Peyer's patch (tissue), 4 donors: ENCODE data around the gene OR5AC2. TPM values are rescaled to one million over a fixed set of nuclear protein-coding genes. Genes with fewer than 3 reads are reported as not detected.

Experiments
- DNase-seq, 3 donors: peaks; one replicate each; pipeline ENCODE4 v3.0.0-alpha.2; 2017 to 2019
- H3K27ac ChIP-seq, 4 donors: fragments of 200-600 bp; sonication (generic); one replicate each; pipeline ENCODE4 v1.5.1; 2016 to 2019
- H3K27me3 ChIP-seq, 2 donors: fragments of 200-600 bp; sonication (generic); one replicate each; pipeline ENCODE4 v1.5.1; 2019
- H3K36me3 ChIP-seq, 3 donors: fragments of 200-600 bp; sonication (generic); one replicate each; pipeline ENCODE4 v1.5.1; 2016 to 2019
- H3K4me1 ChIP-seq, 4 donors: fragments of 200-600 bp; sonication (generic); one replicate each; pipeline ENCODE4 v1.5.1; 2016 to 2019
- H3K4me3 ChIP-seq, 4 donors: fragments of 200-600 bp; sonication (generic); 1 replicate in 3 of 4; 2 replicates in 1 of 4; pipeline ENCODE4 v1.5.1; 2016 to 2019; ENCODE audit warnings: mild to moderate bottlenecking in 1 of 4
- H3K9me3 ChIP-seq, 4 donors: fragments of 200-600 bp; sonication (generic); one replicate each; pipeline ENCODE4 v1.5.1; 2016 to 2019; ENCODE audit warnings: mild to moderate bottlenecking in 1 of 4
- POLR2A ChIP-seq, 2 donors: fragments of 450-650 bp; IDR thresholded peaks; one replicate each; pipeline ENCODE4 v1.5.1; 2017; ENCODE audit warnings: antibody characterized with exemption in 2 of 2, mild to moderate bottlenecking in 2 of 2, moderate library complexity in 2 of 2
- total RNA-seq, 4 donors: library from RNA; depleted of rRNA; stranded (reverse); fragments of >200 nt; gene quantifications; one replicate each; pipeline ENCODE4 v1.1.0, GENCODE V29; 2016
- TF ChIP-seq, protein P1 (sequence below), 6 experiments: fragments of 450-650 bp in 4 of 6; fragments of 200-600 bp in 2 of 6; sonication (generic) in 1 of 6; IDR thresholded peaks; one replicate each; pipeline ENCODE4 v1.5.1; 2017 to 2019; ENCODE audit warnings: antibody characterized with exemption in 6 of 6, mild to moderate bottlenecking in 3 of 6, moderate library complexity in 1 of 6

OR5AC2 gene
- total RNA-seq, 4 donors from 2014 or later: not detected

DNA sequence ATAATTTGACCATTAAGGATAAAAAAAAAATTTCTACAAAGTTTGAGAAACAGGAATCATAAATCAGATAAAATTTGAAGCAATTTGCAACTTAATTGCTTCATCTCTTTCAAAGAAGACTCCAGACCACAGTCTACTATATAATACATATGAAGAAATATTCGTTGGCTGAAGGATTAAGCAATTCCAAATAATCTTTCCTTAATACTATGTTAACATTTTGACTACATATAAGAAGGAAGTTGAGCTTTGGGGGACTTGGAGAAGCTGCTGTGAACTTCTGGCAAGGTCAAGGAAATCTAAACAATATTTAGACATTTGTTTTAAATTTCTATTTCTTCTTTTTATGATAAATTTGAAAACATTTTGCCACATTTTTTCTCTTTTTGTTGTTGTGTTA is 38.4 kb upstream of the OR5AC2 start:
- H3K4me1 ChIP-seq: no peaks in the 10 kb centered on the region
- no peaks in the 10 kb centered on the region for H3K9me3 ChIP-seq
- no peaks in the 10 kb centered on the region for H3K36me3 ChIP-seq
- no peaks in the 10 kb centered on the region for H3K27me3 ChIP-seq
- no peak overlapping the region for H3K27ac ChIP-seq
- TF ChIP-seq, protein P1, sequence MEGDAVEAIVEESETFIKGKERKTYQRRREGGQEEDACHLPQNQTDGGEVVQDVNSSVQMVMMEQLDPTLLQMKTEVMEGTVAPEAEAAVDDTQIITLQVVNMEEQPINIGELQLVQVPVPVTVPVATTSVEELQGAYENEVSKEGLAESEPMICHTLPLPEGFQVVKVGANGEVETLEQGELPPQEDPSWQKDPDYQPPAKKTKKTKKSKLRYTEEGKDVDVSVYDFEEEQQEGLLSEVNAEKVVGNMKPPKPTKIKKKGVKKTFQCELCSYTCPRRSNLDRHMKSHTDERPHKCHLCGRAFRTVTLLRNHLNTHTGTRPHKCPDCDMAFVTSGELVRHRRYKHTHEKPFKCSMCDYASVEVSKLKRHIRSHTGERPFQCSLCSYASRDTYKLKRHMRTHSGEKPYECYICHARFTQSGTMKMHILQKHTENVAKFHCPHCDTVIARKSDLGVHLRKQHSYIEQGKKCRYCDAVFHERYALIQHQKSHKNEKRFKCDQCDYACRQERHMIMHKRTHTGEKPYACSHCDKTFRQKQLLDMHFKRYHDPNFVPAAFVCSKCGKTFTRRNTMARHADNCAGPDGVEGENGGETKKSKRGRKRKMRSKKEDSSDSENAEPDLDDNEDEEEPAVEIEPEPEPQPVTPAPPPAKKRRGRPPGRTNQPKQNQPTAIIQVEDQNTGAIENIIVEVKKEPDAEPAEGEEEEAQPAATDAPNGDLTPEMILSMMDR (IDR thresholded peaks at IDR 0.05): no peak
- no peak for TF ChIP-seq POLR2A (IDR thresholded peaks at IDR 0.05)
- no peak overlapping the region for H3K4me3 ChIP-seq
- DNase-seq: no peak

DNA sequence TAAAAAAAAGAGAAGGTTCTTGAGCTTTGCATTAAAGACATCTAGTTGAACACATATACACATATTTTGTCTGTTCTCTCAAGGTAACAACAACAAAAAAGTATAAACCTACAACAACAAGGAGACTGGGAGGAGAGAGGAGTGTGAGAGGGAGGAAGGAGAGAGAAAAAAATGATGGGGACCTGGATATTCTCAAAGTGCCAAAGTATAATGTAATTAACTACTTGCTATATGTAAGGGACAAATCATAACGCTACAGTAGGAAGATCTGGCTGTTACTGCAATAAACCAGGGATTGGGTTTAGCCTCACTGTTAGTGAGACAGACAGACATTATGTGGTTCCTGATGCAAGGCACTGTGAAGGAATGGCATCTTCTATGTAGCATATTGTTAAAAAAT is 37.7 kb upstream of the OR5AC2 start:
- TF ChIP-seq POLR2A (IDR thresholded peaks at IDR 0.05): no peak
- TF ChIP-seq, protein P1 (IDR thresholded peaks at IDR 0.05): no peak
- Histone ChIP-seq H3K9me3 (no peaks in the 10 kb centered on the region), H3K4me1 (no peaks in the 10 kb centered on the region), H3K27me3 (no peaks in the 10 kb centered on the region), H3K27ac (no peak overlapping the region), H3K4me3 (no peak overlapping the region), H3K36me3 (no peaks in the 10 kb centered on the region)
- DNase-seq: no peak

DNA sequence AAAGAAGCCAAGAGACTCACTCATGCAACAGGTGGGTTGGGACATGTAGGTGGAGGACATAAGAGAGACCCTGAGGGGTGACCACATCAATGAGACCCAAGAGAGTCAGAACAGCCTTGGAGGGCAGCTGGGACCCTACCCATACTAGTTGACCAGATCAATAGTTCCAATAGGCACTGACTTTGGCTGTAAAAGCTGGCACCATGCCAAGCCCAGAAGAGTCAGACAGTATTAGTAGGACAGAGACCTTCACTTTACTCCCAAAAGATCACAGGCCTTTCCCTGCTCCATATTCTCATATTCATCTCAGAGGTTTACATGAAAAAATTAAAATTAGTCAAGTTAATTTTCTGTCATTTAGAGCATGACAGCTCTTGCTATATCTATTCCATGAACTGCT is 30.9 kb upstream of the OR5AC2 start:
- H3K4me1 ChIP-seq: no peaks in the 10 kb centered on the region
- TF ChIP-seq, protein P1 (IDR thresholded peaks at IDR 0.05): no peak
- TF ChIP-seq POLR2A (IDR thresholded peaks at IDR 0.05): no peak
- no peak overlapping the region for H3K4me3 ChIP-seq
- H3K36me3 ChIP-seq: no peaks in the 10 kb centered on the region
- H3K27me3 ChIP-seq: no peaks in the 10 kb centered on the region
- no peaks in the 10 kb centered on the region for H3K9me3 ChIP-seq
- H3K27ac ChIP-seq: no peak overlapping the region
- DNase-seq: no peak

DNA sequence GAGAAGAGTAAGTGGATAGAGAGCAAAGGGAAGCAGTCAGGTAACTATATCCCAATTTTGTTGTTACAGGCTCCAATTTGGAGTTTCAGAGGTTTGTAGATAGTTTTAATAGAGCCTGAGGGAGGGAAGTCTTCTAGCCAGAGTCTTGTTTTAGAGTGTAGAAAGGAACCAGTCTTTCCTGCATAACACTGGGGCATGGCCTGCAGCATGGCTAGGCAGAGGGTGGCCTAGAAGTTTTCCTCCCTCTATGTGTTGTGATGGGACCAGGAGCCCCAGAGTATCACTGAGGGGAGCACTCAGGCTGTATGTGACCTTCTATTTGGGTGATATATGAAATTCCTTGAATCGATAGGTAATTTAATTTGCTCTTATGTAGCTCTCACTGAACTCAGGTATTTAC is 29.3 kb upstream of the OR5AC2 start:
- DNase-seq: no peak
- H3K27me3 ChIP-seq: no peaks in the 10 kb centered on the region
- no peak overlapping the region for H3K27ac ChIP-seq
- no peaks in the 10 kb centered on the region for H3K4me1 ChIP-seq
- no peaks in the 10 kb centered on the region for H3K9me3 ChIP-seq
- H3K36me3 ChIP-seq: no peaks in the 10 kb centered on the region
- TF ChIP-seq POLR2A (IDR thresholded peaks at IDR 0.05): no peak
- TF ChIP-seq, protein P1 (IDR thresholded peaks at IDR 0.05): no peak
- H3K4me3 ChIP-seq: no peak overlapping the region

DNA sequence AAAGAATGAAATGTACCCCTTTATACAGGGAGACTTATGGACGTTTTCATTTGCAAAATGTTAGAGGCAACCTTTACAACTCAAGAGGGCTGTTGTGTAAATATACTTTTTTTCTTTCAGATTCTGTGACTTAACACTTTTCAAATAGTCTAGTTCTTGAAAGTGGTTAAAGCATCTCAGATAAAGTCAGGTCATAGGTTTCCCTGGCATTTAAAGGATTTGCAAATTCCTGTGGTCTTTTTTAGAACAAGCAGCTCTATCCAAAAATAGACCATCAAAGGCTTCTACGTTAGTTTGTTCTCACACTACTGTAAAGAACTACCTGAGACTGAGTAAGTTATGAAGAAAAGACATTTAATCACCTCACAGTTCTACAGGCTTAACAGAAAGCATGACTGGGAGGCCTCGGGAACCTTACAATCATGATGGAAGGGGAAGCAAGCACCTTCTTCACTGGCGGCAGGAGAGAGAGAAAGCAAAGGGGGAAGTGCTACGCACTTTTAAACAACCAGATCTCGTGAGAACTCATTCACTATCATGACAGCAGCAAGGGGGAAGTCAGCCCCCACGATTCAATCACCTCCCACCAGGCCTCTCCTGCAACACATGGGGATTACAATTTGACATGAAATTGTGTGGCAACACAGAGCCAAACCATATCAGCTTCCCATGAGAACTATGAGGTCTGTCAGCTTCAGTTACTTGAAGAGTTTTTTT is 28.6 kb upstream of the OR5AC2 start:
- Histone ChIP-seq H3K4me3 (no peak overlapping the region), H3K27ac (no peak overlapping the region), H3K9me3 (no peaks in the 10 kb centered on the region), H3K4me1 (no peaks in the 10 kb centered on the region), H3K36me3 (no peaks in the 10 kb centered on the region), H3K27me3 (no peaks in the 10 kb centered on the region)
- no peak for DNase-seq
- no peak for TF ChIP-seq POLR2A (IDR thresholded peaks at IDR 0.05)
- TF ChIP-seq, protein P1 (IDR thresholded peaks at IDR 0.05): no peak

DNA sequence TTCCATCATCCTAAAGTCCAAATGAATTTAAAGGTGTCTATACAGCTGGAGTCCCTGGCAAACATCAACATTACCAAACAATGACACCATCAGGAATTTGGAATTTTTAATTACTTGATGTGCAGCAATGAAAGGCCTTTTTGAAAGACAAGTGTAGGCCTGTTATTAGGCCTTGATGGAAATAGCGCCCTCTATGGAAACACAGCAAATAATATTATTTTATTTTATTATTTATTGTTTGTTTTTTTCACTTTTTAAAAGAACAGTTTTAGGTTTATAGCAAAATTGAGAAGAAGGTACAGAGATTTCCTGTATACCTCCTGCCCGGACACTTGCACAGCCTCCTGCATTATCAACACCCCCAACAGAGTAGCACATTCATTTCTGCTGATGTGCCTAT is 18.1 kb upstream of the OR5AC2 start:
- Histone ChIP-seq H3K27me3 (no peaks in the 10 kb centered on the region), H3K9me3 (no peaks in the 10 kb centered on the region), H3K36me3 (no peaks in the 10 kb centered on the region), H3K4me3 (no peak overlapping the region), H3K27ac (no peak overlapping the region), H3K4me1 (no peaks in the 10 kb centered on the region)
- TF ChIP-seq, protein P1 (IDR thresholded peaks at IDR 0.05): no peak
- no peak for TF ChIP-seq POLR2A (IDR thresholded peaks at IDR 0.05)
- DNase-seq: no peak
